ENCODE measurements around the gene SSR2. TPM values are rescaled to one million over a fixed set of nuclear protein-coding genes. Genes with fewer than 3 reads are reported as not detected.
"Not testable (repeated sequence)": the region's sequence is repeated elsewhere in the genome, so short reads cannot be mapped to it uniquely, and the experiment has no call there.

The SSR2 gene
- total RNA-seq, 4 donors from 2014 or later, result 97.6 to 474 (median 227) TPM

GRCh38 chr1:155999964-156000363, 20.8 kb downstream of the SSR2 start:
- intact Hi-C loops (cut with DNase I; ENCODE audit: low total_unique reads), result no loop called here
- TF ChIP-seq CTCF (IDR thresholded peaks at IDR 0.05) (no peak), POLR2A (IDR thresholded peaks at IDR 0.05) (no peak)
- Histone ChIP-seq H3K27me3 (no peaks in the 10 kb centered on the region), H3K4me1 (no peaks in the 10 kb centered on the region), H3K9me3 (no peaks in the 10 kb centered on the region), H3K27ac (no peak overlapping the region), H3K4me3 (no peak overlapping the region), H3K36me3 (no peaks in the 10 kb centered on the region)
- DNase-seq, result no peak

- no peak for DNase-seq
These were observed 24.6 kb downstream of the SSR2 start for GRCh38 chr1:155996166-155996565.

DNA sequence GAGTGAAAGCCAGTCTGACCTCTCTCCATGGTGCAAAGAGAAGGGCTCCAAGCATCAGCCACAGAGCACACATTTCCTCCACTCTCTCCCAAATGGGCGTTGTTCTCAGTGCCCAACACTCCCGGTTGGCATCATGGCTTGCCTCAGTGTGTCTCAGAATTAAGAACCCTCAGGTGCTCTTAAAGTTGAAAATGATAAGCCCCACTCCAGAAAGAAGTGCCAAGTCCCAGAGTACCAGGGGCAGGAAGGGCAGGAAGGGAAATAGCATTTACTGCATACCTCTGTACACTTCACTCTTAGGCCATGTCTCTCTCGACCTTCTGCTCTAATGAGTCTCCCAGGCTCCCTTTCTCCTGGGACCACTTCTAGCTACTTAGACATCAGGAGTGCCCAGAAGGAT, 27.2 kb downstream of the SSR2 start:
- H3K9me3 ChIP-seq, result no peaks in the 10 kb centered on the region
- H3K27ac ChIP-seq, result no peak overlapping the region
- no peaks in the 10 kb centered on the region for H3K36me3 ChIP-seq
- no peak for DNase-seq
- no peak for TF ChIP-seq POLR2A (IDR thresholded peaks at IDR 0.05)
- no peak for TF ChIP-seq CTCF (IDR thresholded peaks at IDR 0.05)
- intact Hi-C loops (cut with DNase I; ENCODE audit: low total_unique reads), result no loop called here
- no peaks in the 10 kb centered on the region for H3K27me3 ChIP-seq
- no peaks in the 10 kb centered on the region for H3K4me1 ChIP-seq
- no peak overlapping the region for H3K4me3 ChIP-seq

More at GRCh38 chr1:155996166-155996565, 24.6 kb downstream of the SSR2 start:
- intact Hi-C loops (cut with DNase I; ENCODE audit: low total_unique reads), result no loop called here
- H3K27ac ChIP-seq, result no peak overlapping the region
- no peaks in the 10 kb centered on the region for H3K4me1 ChIP-seq
- no peak for TF ChIP-seq CTCF (IDR thresholded peaks at IDR 0.05)
- TF ChIP-seq POLR2A (IDR thresholded peaks at IDR 0.05), result no peak
- H3K4me3 ChIP-seq, result no peak overlapping the region
- no peaks in the 10 kb centered on the region for H3K9me3 ChIP-seq
- no peaks in the 10 kb centered on the region for H3K36me3 ChIP-seq
- no peaks in the 10 kb centered on the region for H3K27me3 ChIP-seq

DNA sequence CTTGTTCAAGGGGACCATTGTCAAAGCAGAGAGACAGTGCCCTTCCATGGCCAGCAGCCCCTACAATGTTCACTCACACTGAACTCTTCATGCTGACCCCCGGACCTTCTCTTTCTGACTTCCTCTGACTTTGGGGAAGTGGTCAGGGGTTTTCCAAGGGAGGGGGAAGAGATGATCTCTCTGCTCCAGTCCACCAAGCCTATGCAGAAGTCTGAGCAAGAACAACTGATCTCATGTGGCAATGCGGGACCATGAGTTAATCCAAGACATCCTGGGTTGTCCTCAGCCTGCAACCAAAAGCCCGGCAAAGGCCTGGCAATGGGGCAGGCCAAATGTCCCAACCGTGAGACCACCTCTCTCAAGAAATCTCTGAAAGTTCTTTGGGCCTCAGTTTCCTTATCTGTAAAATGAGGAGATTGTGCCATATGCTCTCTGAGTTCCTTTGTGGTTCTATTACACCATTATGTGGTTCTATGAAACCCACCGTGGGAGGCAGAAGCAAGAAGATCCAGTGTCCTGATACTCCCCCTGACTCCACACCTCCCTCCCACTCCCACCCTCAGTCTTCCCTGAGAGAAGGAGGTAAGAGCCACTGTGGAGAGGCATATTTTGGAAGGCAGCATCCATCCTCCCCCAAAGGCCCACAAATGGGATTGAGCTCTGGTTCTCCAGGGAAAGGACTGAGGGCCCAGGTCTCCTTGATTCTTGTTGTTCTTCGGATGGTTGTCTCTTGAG, 30.6 kb downstream of the SSR2 start:
- no peak for DNase-seq
- H3K4me3 ChIP-seq, result no peak overlapping the region
- intact Hi-C loops (cut with DNase I; ENCODE audit: low total_unique reads), result no loop called here
- TF ChIP-seq CTCF (IDR thresholded peaks at IDR 0.05) (no peak), POLR2A (IDR thresholded peaks at IDR 0.05) (no peak)
- no peaks in the 10 kb centered on the region for H3K36me3 ChIP-seq
- no peaks in the 10 kb centered on the region for H3K9me3 ChIP-seq
- no peak overlapping the region for H3K27ac ChIP-seq
- H3K27me3 ChIP-seq, result no peaks in the 10 kb centered on the region
- H3K4me1 ChIP-seq, result no peaks in the 10 kb centered on the region

GRCh38 chr1:155989242-155990004, 31.3 kb downstream of the SSR2 start:
- TF ChIP-seq POLR2A (IDR thresholded peaks at IDR 0.05) (peak in 1 of 2 donors; percentile 30), CTCF (IDR thresholded peaks at IDR 0.05) (peak; percentile 98 to 100 (median 98))
- no peaks in the 10 kb centered on the region for H3K4me1 ChIP-seq
- DNase-seq, result peak; percentile 75 to 79
- peak overlapping the region; percentile 29 to 35 for H3K4me3 ChIP-seq
- no peaks in the 10 kb centered on the region for H3K9me3 ChIP-seq
- peak overlapping the region; percentile 51 to 76 for H3K27ac ChIP-seq
- no peaks in the 10 kb centered on the region for H3K36me3 ChIP-seq
- H3K27me3 ChIP-seq, result no peaks in the 10 kb centered on the region
- intact Hi-C loops (cut with DNase I; ENCODE audit: low total_unique reads), result loop anchor here (5.0 kb wide), 1 partner anchor 52 kb away; no protein-coding TSS in a partner anchor

DNA sequence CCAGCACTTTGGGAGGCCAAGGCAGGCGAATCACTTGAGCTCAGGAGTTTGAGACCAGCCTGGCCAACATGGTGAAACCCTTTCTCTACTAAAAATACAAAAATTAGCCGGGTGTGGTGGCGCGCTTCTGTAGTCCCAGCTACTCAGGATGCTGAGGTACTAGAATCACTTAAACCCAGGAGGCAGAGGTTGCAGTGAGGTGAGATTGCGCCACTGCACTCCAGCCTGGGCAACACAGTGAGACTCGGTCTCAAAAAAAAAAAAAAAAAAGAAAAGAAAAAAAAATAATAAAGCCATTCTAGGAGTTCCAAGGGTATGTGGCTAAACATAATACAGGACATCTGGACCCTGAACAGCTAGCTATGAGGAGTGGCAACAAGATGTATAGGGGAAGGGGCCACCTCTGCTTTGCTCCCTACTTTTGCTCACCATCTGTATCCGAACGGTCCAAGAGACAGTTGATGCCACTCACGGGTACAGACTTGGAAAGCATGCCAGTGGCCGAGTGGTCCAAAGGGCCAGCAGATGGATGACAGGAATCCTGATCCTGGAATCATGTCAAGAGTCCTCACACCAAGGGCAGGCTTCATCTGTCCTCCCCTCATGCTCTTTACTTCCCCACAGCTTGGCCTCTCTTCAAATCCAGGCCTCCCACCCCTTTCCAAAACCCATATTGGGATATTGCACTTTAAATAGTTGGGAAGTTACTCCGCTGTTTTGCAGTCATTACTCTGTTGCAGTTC, 35.7 kb downstream of the SSR2 start:
- not testable (repeated sequence) for H3K27me3 ChIP-seq, DNase-seq, H3K36me3 ChIP-seq, H3K4me3 ChIP-seq, H3K9me3 ChIP-seq
- peak overlapping the region; percentile 8 to 95 for H3K27ac ChIP-seq
- peaks cover 5 to 14% of the 10 kb centered on the region in 2 donors for H3K4me1 ChIP-seq
- intact Hi-C loops (cut with DNase I; ENCODE audit: low total_unique reads), result loop anchor here (5.0 kb wide), 1 partner anchor 48 kb away; no protein-coding TSS in a partner anchor

All from uterus (tissue), 4 donors.